PFSK-1 (cell line): Measurements from ENCODE around the gene INO80C.

Experiments used
- POLR2AphosphoS5 ChIP-seq: IDR thresholded peaks from 2 replicates; pipeline ENCODE4 v1.6.1; 2012; ENCODE audit warnings: low read depth, mild to moderate bottlenecking, control low read depth, low read length, moderate library complexity
- SIN3A ChIP-seq: IDR thresholded peaks from 2 replicates; pipeline ENCODE4 v1.6.1; 2012; ENCODE audit warnings: mild to moderate bottlenecking, low read length, moderate library complexity, borderline replicate concordance; ENCODE audit not compliant: insufficient read depth
- TAF1 ChIP-seq: IDR thresholded peaks from 2 replicates; pipeline ENCODE4 v1.6.1; 2012; ENCODE audit warnings: low read length, control low read depth, borderline replicate concordance; ENCODE audit not compliant: insufficient read depth

GRCh38 chr18:35463827-35464226 is 33.9 kb downstream of the INO80C start:
- no peak for TF ChIP-seq SIN3A
- TF ChIP-seq POLR2AphosphoS5, result no peak
- TF ChIP-seq TAF1, result no peak
